Kasumi-1 (cell line): ENCODE data around the gene CEACAM1.
A peak's percentile ranks its signal among the peaks of the same experiment; 100 is the strongest.
"Not testable (repeated sequence)": the region's sequence is repeated elsewhere in the genome, so short reads cannot be mapped to it uniquely, and the experiment has no call there.

ENCODE experiments used
- DNase-seq, 2 experiments: peaks; one replicate each; lab custom pipeline; 2025; lab: John Stamatoyannopoulos, UW

Gene CEACAM1

DNA sequence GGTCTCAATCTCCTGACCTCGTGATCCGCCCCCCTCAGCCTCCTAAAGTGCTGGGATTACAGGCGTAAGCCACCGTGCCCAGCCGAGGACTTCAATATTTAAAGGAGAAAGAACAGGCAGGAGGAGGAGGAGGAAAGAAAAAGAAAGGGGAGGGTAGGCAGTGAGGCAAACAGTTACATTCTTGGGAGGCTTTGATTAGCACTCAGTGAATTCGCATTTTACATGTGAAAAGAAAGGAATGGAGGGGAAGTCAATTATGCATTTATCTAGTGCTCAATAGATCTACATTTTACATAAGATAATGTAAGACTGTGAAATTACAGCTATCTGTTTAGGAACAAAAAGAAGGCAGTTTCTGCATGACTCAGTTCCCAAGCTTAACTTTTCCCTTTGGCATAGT, 54.6 kb downstream of the CEACAM1 start:
- DNase-seq, result no peak

GRCh38 chr19:42472402-42473147, 55.7 kb downstream of the CEACAM1 start:
- no peak for DNase-seq

GRCh38 chr19:42471554-42472249, 56.6 kb downstream of the CEACAM1 start:
- DNase-seq, result no peak

GRCh38 chr19:42469311-42470235, 58.7 kb downstream of the CEACAM1 start:
- peak; percentile 12 to 36 for DNase-seq

DNA sequence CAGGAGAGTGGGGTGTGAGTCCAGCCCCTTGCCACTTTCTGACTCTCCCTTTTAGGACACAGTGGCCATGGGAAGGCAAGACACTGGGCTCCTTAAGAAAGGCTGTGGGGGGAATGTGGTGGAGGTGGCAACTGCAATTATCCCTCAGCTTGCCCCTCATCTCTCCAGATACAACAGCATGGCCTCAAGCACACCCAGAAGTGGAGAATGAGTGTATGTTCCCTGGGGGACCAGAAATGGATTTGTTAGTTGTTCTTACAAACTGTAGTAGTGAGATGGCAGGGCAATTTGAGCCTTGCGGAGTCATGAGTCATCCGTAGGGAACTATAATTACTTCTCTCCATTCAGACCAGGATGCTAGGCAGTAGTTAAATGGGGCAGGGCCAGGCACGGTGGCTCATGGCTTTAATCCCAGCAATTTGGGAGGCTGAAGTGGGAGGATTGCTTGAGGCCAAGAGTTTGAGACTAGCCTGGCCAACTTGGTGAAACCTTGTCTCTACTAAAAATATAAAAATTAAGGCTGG, 59.9 kb downstream of the CEACAM1 start:
- no peak for DNase-seq

- DNase-seq, result peak in 1 of 2 experiments; percentile 2
These were observed 61.0 kb downstream of the CEACAM1 start for GRCh38 chr19:42467183-42467760.

GRCh38 chr19:42466521-42467182, 61.6 kb downstream of the CEACAM1 start:
- peak in 1 of 2 experiments; percentile 7 for DNase-seq

GRCh38 chr19:42465827-42466280, 62.4 kb downstream of the CEACAM1 start:
- DNase-seq, result no peak

DNA sequence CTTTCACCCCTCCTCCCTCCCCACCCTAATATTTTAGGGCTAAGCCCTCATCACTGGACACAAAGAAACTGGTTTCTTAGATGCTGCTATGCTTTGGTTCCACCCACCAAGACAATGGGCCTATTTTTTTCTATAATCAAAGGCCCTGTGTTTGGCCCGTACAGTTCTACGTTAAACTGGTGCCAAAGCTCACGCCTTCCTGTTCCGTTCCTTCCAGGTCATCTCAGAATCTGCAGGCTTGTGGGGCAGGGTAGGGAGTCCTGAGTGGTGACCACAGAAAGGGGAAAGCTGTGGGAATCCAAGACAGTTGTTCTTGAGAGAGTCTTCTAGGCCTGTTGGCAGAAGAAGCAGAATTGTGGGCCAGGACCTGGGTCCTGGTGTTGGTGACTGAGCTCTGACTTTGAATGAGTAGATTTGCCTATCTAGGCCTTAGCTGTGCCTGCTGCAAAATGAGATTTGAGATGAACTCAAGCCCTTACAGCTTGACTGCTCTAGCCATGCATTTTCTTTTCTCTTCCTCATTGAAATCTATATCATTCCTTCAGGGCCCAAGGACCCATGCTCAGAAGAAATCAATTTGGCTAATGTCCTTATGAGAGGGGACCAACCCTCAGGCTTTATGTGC, 66.5 kb downstream of the CEACAM1 start:
- no peak for DNase-seq

- DNase-seq, result not testable (repeated sequence)
These were observed 67.0 kb downstream of the CEACAM1 start for GRCh38 chr19:42461231-42461630.

GRCh38 chr19:42459926-42460325, 68.4 kb downstream of the CEACAM1 start:
- DNase-seq, result no peak
